Measurements from ENCODE around the gene C15orf40.
"Not testable (repeated sequence)": the region's sequence is repeated elsewhere in the genome, so short reads cannot be mapped to it uniquely, and the experiment has no call there.

The C15orf40 gene

DNA sequence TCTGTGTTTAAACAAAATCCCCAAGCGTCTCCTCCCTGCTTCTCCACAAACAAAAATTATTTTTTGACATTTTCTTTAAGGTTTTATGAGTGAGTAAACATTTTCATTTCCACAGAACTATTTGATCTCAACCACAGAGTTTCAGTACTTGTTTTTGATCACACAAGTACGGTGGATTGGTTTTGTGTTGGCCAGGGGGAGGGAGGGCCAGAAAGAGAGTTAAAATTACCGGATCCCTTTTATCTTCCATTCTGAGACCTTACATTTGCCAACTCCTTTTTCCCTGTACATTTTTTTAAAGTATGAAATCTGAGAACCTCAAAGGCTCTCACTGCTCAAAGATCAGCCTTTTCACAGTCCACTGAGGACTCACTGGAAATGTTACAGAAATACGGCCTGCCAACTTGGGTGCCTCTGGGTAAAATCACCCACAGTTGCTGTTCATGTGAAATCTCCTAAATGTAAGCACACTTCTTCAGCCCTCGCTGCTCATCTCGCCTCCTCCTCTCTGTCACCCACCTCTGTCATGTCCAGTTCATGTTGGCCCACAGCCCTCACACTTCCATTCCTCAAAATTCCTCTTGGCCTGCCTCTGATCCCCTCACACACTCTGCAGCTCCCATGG lies 60.6 kb downstream of the C15orf40 start:
- no peak for DNase-seq

DNA sequence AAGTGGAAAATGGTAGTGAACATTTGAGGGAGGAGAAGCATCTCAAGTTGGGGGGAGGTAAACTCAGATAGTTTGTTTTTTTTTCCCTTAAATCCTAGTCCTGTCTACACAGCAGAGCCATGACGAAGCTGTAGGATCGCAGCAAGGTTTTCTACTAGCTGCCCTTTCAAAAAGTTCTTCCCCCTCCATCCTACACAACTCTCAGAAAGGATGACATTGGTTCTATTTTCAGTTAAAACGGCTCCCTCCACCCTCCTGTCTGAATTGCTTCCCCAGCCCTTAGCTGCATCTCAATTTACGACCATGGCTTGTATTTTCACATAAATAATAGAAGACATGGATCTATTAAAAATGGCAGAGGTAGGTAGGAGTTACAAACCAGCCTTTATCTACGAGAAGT lies 61.1 kb downstream of the C15orf40 start:
- DNase-seq = no peak

DNA sequence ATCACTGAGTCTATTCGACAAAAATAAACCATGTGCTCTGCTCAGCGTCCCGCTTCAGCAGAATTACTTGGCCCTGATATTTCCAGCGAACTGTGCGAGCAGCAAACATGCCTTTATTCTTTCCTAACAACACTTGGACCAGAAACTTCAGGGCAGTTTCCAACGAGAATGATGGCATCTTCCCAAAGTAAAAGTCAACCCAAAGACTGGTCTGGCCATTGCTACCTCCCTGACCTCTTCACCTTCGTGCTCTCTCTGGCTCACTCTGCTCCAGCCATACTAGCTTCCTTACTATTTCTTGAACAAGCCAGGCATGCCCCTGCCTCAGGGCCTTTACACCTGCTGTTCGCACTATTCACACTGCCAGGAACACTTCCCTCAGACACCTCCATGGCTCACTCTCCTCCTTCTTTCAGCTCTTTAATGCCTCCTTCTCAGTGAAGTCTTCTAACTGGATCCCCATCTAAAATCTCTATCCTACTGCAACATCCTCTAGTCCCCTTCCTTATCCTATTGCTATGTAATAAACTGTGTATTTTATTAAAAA lies 65.2 kb downstream of the C15orf40 start:
- no peak for DNase-seq

DNA sequence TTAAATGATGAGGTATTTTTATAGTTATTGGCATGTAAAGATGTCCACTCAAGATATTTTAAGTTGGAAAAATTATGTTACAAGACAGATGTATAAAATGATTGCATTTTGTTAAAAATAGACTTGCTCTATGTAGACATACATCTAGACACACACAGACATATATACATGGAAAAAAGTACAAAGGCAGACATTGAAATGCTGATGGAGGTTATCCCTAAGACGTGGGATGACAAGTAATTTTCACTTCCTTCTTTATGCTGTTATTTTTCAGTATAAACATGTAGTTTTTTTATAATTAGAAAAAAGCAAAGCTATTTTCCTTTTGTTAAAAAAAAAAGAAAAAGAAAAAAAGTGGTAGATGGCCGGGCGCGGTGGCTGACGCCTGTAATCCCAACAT lies 66.1 kb downstream of the C15orf40 start:
- no peak for DNase-seq

DNA sequence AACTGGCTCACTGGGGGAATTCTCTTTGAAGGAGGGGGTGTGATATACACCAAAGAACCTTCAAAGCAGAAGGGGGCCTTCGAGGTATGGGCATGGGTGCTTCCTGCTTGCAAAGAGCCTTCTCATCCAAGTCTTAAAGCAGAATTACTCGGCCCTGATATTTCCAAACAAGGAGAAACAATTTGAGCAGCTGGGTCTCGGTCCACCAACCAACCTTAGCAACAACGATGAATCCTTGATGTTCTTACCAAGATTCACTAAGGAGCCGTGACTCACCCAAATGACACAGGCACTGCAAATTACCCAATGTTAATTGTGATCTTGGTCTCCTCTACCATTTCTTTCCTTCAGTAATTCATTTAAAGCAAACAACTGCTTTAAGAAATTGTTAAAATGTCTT lies 66.6 kb downstream of the C15orf40 start:
- peak; percentile 69 for DNase-seq

DNA sequence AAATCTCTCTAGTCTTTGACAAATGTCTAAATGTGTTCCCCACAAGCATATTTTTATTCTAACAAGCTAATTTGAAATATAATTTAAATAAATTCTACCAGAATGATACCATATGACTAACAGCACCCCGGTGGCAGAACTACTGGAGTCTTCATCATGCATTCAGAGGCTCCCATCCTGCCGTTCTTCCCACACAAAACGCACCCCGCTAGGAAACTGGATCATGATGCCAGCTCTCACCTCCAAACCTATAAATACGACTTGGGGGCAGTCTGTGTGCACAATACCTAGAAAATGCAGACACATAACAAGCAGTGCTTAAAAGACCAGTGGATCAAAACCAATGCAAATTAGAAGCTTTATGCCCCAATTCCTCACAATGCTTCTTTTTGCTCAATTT lies 67.4 kb downstream of the C15orf40 start:
- DNase-seq = no peak

DNA sequence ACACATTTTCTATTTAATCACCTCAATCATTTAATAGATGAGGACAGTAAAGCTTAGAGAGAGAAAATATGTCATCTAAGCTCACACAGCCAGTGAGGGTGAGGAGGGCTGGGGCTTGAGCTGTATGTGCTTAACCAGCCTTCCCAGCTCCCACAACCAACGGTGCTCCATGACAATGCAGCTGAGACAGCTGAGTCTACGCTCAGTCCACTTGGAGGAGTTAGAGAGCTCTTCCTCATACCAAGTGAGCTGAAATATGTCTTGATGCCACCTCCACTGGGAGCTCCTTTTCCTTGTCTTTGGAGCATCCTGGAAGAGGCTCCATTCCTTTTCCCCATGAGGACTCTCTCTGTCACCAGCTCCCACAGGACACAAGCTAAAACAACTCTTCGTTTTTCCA lies 68.3 kb downstream of the C15orf40 start:
- DNase-seq = peak; percentile 16

DNA sequence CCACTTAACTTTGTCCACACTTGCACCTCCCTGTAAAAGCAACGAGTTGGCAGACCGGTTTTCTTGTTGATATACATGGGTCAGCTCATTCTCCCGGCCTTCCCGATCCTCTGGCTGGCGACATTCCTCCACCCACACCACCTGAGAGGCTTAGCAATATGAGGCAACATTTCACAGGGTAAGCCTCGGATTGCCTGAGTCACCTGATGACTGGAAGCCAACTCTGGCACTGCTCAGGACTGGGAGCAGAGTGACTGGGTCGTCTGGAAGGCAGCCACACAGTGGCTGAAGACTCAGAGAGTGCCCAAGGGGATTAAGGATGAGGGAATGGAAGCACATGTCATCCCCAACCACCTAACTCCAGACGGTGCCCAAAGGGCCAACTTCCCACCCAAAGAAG lies 68.7 kb downstream of the C15orf40 start:
- peak; percentile 68 for DNase-seq

DNA sequence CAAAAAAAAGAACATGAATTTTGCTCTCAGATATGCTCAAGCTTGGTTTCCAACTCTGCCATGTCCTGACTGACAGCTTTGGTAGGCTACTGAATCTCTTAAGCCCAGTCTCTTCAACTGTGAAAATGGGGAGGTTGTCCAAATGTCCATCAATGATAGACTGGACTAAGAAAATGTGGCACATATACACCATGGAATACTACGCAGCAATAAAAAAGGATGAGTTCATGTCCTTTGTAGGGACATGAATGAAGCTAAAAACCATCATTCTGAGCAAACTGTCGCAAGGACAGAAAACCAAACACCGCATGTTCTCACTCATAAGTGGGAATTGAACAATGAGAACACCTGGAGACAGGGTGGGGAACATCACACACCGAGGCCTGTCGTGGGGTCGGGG lies 71.8 kb downstream of the C15orf40 start:
- not testable (repeated sequence) for DNase-seq
